ENCODE measurements around the gene PDPN. TPM values are rescaled to one million over a fixed set of nuclear protein-coding genes. Genes with fewer than 3 reads are reported as not detected.

PDPN gene
- total and polyA plus RNA-seq, 2 of the 4 experiments (the other 2 are of a cell fraction): 0.31 TPM; not detected in 1

DNA sequence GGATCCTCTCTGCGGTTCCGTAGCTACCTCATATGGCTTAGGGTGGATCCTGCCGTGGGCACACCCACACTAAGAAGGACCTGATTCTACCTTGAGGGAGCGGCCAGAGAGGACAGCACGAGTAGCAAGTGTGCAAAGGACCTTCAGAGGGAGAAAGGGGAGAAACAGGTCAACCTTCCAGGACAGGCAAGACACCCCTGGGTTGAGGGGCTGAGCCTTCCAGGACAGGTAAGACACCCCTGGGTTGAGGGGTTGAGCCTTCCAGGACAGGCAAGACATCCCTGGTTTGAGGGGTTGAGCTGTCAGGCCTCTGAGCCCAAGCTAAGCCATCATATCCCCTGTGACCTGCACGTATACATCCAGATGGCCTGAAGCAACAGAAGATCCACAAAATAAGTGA is 23.1 kb upstream of the PDPN start:
- ATAC-seq (ENCODE audit: low read depth) (no peak), DNase-seq (no peak)
- H3K9me3 ChIP-seq (ENCODE audit: control insufficient read depth, insufficient read depth, low read length): peaks cover 2% of the 10 kb centered on the region; the same call in 1 of the 2 replicates
- H2BK15ac ChIP-seq (ENCODE audit: low read depth, low read length): no peak overlapping the region
- H3K4me3 ChIP-seq (ENCODE audit: insufficient read depth, low read depth, low read length): no peak overlapping the region
- dilution Hi-C loops (cut with HindIII; ENCODE audit: low sequenced_read_pairs, unreplicated experiment) (no loop called here), intact Hi-C loops (cut with micrococcal nuclease) (no loop called here), in situ Hi-C loops (cut with MboI; ENCODE audit: low sequenced_read_pairs) (no loop called here)
- no peak overlapping the region for H3K27ac ChIP-seq (ENCODE audit: insufficient read depth, low read length)
- H3K9ac ChIP-seq (ENCODE audit: low read depth, low read length): no peak overlapping the region
- no peak overlapping the region for H2BK20ac ChIP-seq (ENCODE audit: low read depth, low read length)
- no TSS peak for BruUV-seq (replicated peaks)
- no peaks in the 10 kb centered on the region for H3K9me1 ChIP-seq (ENCODE audit: insufficient read depth, low read length)
- H3K4me1 ChIP-seq (ENCODE audit: control insufficient read depth, insufficient read depth, low read length): no peaks in the 10 kb centered on the region
- no peak overlapping the region for H3K56ac ChIP-seq (ENCODE audit: extremely low read depth, insufficient read depth, low read length)
- H2AK9ac ChIP-seq (replicated peaks; ENCODE audit: low read depth, low read length, poor library complexity): no peak overlapping the region
- no peak overlapping the region for H3K23ac ChIP-seq (ENCODE audit: low read depth, low read length)
- H2BK120ac ChIP-seq (ENCODE audit: low read depth, low read length): no peak overlapping the region
- ChIA-PET POLR2A (ENCODE audit: unreplicated experiment) (no interaction called here), CTCF (no interaction called here)
- no peak overlapping the region for H4K91ac ChIP-seq (ENCODE audit: insufficient read depth, low read depth, low read length)
- no peaks in the 10 kb centered on the region for H3K79me1 ChIP-seq (ENCODE audit: low read depth in 1 of 2, low read length in 2 of 2)
- no peak overlapping the region for H4K5ac ChIP-seq (ENCODE audit: low read depth, low read length)
- H3K14ac ChIP-seq (replicated peaks; ENCODE audit: low read depth, low read length): no peak overlapping the region
- WGBS, 2 experiments (ENCODE audit: extremely low coverage in 2 of 2, insufficient read length in 1 of 2): no CpG with 5 or more reads among the region's 6 CpGs
- TF ChIP-seq NFE2L2 (IDR thresholded peaks at IDR 0.05; ENCODE audit: low read depth, low read length) (no peak), RCOR1 (IDR thresholded peaks at IDR 0.05; ENCODE audit: insufficient replicate concordance, low read length) (no peak), POLR2A (IDR thresholded peaks at IDR 0.05; ENCODE audit: low read depth, low read length) (no peak), CEBPB (IDR thresholded peaks at IDR 0.05; ENCODE audit: low read depth, low read length) (no peak), BHLHE40 (IDR thresholded peaks at IDR 0.05; ENCODE audit: low read depth, low read length) (no peak), RAD21 (IDR thresholded peaks at IDR 0.05; ENCODE audit: low read length) (no peak), MAFK (IDR thresholded peaks at IDR 0.05; ENCODE audit: low read depth, low read length) (no peak), RFX5 (IDR thresholded peaks at IDR 0.05; ENCODE audit: low read depth, low read length) (no peak), FOS (IDR thresholded peaks at IDR 0.05; ENCODE audit: low read depth, low read length) (no peak), SMC3 (IDR thresholded peaks at IDR 0.05; ENCODE audit: low read depth, low read length) (no peak), MAZ (IDR thresholded peaks at IDR 0.05; ENCODE audit: borderline replicate concordance, low read depth, low read length) (no peak), MXI1 (IDR thresholded peaks at IDR 0.05; ENCODE audit: borderline replicate concordance, low read depth, low read length) (no peak)
- TF ChIP-seq, protein P1, sequence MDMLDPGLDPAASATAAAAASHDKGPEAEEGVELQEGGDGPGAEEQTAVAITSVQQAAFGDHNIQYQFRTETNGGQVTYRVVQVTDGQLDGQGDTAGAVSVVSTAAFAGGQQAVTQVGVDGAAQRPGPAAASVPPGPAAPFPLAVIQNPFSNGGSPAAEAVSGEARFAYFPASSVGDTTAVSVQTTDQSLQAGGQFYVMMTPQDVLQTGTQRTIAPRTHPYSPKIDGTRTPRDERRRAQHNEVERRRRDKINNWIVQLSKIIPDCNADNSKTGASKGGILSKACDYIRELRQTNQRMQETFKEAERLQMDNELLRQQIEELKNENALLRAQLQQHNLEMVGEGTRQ (IDR thresholded peaks at IDR 0.05; ENCODE audit: low read depth, low read length): no peak
- TF ChIP-seq, protein P2, sequence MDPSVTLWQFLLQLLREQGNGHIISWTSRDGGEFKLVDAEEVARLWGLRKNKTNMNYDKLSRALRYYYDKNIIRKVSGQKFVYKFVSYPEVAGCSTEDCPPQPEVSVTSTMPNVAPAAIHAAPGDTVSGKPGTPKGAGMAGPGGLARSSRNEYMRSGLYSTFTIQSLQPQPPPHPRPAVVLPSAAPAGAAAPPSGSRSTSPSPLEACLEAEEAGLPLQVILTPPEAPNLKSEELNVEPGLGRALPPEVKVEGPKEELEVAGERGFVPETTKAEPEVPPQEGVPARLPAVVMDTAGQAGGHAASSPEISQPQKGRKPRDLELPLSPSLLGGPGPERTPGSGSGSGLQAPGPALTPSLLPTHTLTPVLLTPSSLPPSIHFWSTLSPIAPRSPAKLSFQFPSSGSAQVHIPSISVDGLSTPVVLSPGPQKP (IDR thresholded peaks at IDR 0.05; ENCODE audit: borderline replicate concordance, low read depth, low read length): no peak
- TF ChIP-seq, protein P3, sequence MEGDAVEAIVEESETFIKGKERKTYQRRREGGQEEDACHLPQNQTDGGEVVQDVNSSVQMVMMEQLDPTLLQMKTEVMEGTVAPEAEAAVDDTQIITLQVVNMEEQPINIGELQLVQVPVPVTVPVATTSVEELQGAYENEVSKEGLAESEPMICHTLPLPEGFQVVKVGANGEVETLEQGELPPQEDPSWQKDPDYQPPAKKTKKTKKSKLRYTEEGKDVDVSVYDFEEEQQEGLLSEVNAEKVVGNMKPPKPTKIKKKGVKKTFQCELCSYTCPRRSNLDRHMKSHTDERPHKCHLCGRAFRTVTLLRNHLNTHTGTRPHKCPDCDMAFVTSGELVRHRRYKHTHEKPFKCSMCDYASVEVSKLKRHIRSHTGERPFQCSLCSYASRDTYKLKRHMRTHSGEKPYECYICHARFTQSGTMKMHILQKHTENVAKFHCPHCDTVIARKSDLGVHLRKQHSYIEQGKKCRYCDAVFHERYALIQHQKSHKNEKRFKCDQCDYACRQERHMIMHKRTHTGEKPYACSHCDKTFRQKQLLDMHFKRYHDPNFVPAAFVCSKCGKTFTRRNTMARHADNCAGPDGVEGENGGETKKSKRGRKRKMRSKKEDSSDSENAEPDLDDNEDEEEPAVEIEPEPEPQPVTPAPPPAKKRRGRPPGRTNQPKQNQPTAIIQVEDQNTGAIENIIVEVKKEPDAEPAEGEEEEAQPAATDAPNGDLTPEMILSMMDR (conservative IDR thresholded peaks at IDR 0.05; ENCODE audit: low read depth, low read length): no peak
- H4K8ac ChIP-seq (ENCODE audit: low read depth in 2 of 2, low read length in 2 of 2): no peak overlapping the region
- H4K20me1 ChIP-seq (ENCODE audit: insufficient read depth, low read length): no peaks in the 10 kb centered on the region
- H3K18ac ChIP-seq (ENCODE audit: low read depth, low read length): no peak overlapping the region
- H2BK5ac ChIP-seq (ENCODE audit: low read depth, low read length, poor library complexity, severe bottlenecking): no peak overlapping the region
- H3K4me2 ChIP-seq (ENCODE audit: low read depth, low read length): no peak overlapping the region
- no peak overlapping the region for H2AK5ac ChIP-seq (ENCODE audit: low read depth, low read length)
- H3K27me3 ChIP-seq (ENCODE audit: control insufficient read depth, insufficient read depth, low read length): no peaks in the 10 kb centered on the region
- H3K4ac ChIP-seq (ENCODE audit: low read depth, low read length): no peak overlapping the region
- no peaks in the 10 kb centered on the region for H3K36me3 ChIP-seq (ENCODE audit: control insufficient read depth, insufficient read depth, low read length)
- no peak overlapping the region for H2AFZ ChIP-seq (replicated peaks; ENCODE audit: low read length, poor library complexity)

All from IMR-90 (cell line).